Bronchial epithelial cell (primary cell): ENCODE measurements around the gene MYH15. TPM values are rescaled to one million over a fixed set of nuclear protein-coding genes. Genes with fewer than 3 reads are reported as not detected.

Source experiments
- DNase-seq: peaks from one replicate; pipeline ENCODE4 v3.0.0-alpha.2; 2010; ENCODE audit warnings: low read depth
- FAIRE-seq: peaks from 2 replicates; lab custom pipeline; 2011; peaks lifted over from hg19 to GRCh38; lab: Jason Lieb, UNC
- H3K27me3 ChIP-seq: 2 replicates; pipeline ENCODE4 v1.5.1; 2011; ENCODE audit warnings: low read length; ENCODE audit not compliant: control insufficient read depth, insufficient read depth
- H3K36me3 ChIP-seq: 2 replicates; pipeline ENCODE4 v1.5.1; 2011; ENCODE audit warnings: low read length; ENCODE audit not compliant: control insufficient read depth, insufficient read depth
- H3K4me3 ChIP-seq: 2 replicates; pipeline ENCODE4 v1.5.1; 2011; ENCODE audit warnings: mild to moderate bottlenecking, low read depth, low read length, control low read depth
- CTCF ChIP-seq: IDR thresholded peaks from 2 replicates; pipeline ENCODE4 v1.5.1; 2011; ENCODE audit warnings: mild to moderate bottlenecking, moderate library complexity, low read length, control low read depth, inconsistent platforms; ENCODE audit not compliant: insufficient read depth, severe bottlenecking
- total RNA-seq: library from RNA; depleted of rRNA; stranded (reverse); fragments of >200 nt; gene quantifications from 2 replicates; pipeline ENCODE4 v1.2.1, GENCODE V29; 2014

MYH15 gene
- total RNA-seq, 1 donor from 2014 or later = under 0.01 TPM

- FAIRE-seq = no peak
- H3K36me3 ChIP-seq = no peaks in the 10 kb centered on the region
- TF ChIP-seq CTCF = no peak
Measured at GRCh38 chr3:108433928-108434327, 76.5 kb downstream of the MYH15 start.

GRCh38 chr3:108432431-108432830 is 78.0 kb downstream of the MYH15 start:
- Histone ChIP-seq H3K36me3 (no peaks in the 10 kb centered on the region), H3K27me3 (no peaks in the 10 kb centered on the region), H3K4me3 (no peak overlapping the region)
- DNase-seq = no peak
- no peak for FAIRE-seq
- no peak for TF ChIP-seq CTCF

More at GRCh38 chr3:108433928-108434327, 76.5 kb downstream of the MYH15 start:
- no peak for DNase-seq
- Histone ChIP-seq H3K4me3 (no peak overlapping the region), H3K27me3 (no peaks in the 10 kb centered on the region)

GRCh38 chr3:108430540-108430939 is 79.9 kb downstream of the MYH15 start:
- H3K36me3 ChIP-seq = no peaks in the 10 kb centered on the region
- no peaks in the 10 kb centered on the region for H3K27me3 ChIP-seq
- FAIRE-seq (no peak), DNase-seq (peak; percentile 42)
- H3K4me3 ChIP-seq = no peak overlapping the region
- TF ChIP-seq CTCF = no peak

- H3K27me3 ChIP-seq = no peaks in the 10 kb centered on the region
- no peaks in the 10 kb centered on the region for H3K36me3 ChIP-seq
- no peak for TF ChIP-seq CTCF
- DNase-seq (no peak), FAIRE-seq (no peak)
- no peak overlapping the region for H3K4me3 ChIP-seq
Measured at GRCh38 chr3:108428586-108428985, 81.8 kb downstream of the MYH15 start.

- FAIRE-seq (peak; percentile 99), DNase-seq (peak; percentile 99)
- no peaks in the 10 kb centered on the region for H3K27me3 ChIP-seq
- TF ChIP-seq CTCF = no peak
- H3K4me3 ChIP-seq = no peak overlapping the region
- no peaks in the 10 kb centered on the region for H3K36me3 ChIP-seq
Measured at GRCh38 chr3:108420926-108421325, 89.5 kb downstream of the MYH15 start.
